22Rv1 (cell line): ENCODE measurements around the gene NAV3.

Experiments
- CTCF ChIP-seq: fragments of 450-650 bp; IDR thresholded peaks from 2 replicates; pipeline ENCODE4 v1.5.1; 2017; ENCODE audit warnings: mild to moderate bottlenecking
- ZFX ChIP-seq: fragments of 450-650 bp; IDR thresholded peaks from 2 replicates; pipeline ENCODE4 v1.6.1; 2017; ENCODE audit warnings: antibody characterized with exemption, borderline replicate concordance

- TF ChIP-seq CTCF, result peak; percentile 55
- TF ChIP-seq ZFX, result no peak
These were observed 256.1 kb downstream of the NAV3 start for GRCh38 chr12:78086553-78087362.
